ENCODE data around the gene RHCE.

Gene RHCE

DNA sequence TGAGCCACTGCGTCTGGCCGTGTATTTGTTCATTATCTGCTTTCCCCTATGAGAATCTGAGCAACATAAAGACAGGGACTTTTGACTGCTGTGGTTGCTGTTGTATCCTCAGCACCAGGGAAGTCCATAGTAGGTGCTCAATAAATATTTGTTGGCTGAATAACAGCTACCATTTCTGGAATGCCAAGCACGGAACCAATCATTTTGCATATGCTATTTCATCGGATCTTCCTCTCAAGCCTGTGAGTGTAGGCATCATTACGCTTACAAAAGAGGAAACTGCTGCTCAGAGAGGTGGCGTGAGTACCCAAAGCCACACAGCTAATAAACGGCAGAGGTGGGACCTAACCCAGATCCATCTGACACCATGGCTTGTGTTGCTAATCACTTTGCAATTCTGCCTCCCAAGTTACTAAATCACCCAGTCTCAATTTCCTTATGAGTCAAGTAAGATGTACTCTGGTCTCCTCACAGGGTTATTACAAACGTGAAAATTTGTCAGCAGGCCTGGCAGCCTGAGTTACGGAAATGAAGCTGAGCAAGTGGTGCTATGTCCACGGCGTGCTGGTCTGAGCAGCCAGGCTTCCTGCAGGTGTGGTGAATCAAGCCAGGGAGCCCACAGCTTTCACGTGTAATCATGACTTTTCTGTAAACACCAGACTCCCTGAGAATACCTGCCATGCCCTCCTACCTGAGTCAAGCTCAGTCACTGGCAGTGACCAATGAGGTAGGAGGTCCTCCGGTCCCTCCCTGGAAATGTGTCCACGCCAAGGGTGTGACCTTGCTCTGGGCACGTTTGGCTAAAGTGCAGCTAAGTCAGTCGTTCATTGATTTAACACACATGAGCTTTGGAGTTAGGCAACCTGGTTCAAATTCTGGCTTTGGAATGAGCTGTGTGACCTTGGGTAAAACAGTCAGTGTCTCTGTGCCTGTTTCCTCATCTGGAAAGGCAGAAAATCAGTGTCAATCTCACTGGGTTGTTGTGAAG lies 4.8 kb upstream of the RHCE start:
- no peak for TF ChIP-seq GATA2 (IDR thresholded peaks at IDR 0.05; ENCODE audit: low read depth, low read length)
- TF ChIP-seq GATA3 (IDR thresholded peaks at IDR 0.05; ENCODE audit: low read depth, low read length): no peak

DNA sequence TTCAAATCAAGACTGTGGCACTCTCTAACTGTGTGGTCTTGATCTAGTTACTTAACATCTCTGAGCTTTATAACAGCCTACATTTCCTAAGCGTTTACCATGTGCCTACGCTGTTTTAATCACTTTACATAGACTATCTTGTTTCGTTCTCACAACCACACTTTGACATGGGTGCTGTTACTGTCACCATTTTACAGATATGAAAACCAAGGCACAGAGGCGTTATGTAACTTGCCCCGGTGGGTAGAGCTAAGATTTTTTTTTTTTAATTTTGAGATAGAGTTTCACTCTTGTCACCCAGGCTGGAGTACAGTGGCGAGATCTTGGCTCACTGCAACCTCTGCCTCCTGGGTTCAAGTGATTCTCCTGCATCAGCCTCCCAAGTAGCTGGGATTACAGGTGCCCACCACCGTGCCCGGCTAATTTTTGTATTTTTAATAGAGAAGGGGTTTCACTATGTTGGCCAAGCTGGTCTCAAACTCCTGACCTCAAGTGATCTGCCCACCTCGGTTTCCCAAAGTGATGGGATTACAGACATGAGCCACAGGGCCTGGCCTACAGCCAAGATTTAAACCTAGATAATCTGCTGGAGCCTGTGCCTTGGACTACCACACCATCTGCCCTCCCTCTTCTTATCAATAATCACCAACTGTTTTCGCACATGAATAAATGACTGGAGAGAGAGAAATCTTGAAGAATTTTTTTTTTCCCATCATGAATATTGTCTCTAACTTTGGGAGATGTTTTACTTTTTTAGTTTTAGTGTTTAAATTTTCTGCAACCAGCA lies 10.8 kb downstream of the RHCE start:
- peak; percentile 38 for TF ChIP-seq GATA2 (IDR thresholded peaks at IDR 0.05; ENCODE audit: low read depth, low read length)

DNA sequence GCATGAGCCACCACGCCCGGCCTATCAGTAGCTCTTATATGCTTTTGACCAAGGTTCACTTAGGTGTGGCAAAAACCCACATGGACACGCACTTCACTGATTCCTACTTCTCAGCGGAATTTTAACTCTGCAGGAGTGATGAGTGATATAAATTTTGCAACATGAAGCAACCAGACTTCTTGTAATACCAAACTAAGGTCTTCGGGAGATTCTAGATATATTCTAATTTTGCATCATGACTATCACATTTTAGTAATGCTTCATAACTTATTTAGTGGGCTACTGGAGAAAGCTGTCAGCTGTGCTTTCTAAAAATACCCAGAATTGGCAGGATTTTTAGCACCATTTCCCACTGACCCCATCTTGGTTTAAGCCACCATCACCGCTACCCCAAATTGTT lies 27.8 kb downstream of the RHCE start:
- TF ChIP-seq GATA2 (IDR thresholded peaks at IDR 0.05; ENCODE audit: low read depth, low read length): no peak
- TF ChIP-seq GATA3 (IDR thresholded peaks at IDR 0.05; ENCODE audit: low read depth, low read length): no peak

DNA sequence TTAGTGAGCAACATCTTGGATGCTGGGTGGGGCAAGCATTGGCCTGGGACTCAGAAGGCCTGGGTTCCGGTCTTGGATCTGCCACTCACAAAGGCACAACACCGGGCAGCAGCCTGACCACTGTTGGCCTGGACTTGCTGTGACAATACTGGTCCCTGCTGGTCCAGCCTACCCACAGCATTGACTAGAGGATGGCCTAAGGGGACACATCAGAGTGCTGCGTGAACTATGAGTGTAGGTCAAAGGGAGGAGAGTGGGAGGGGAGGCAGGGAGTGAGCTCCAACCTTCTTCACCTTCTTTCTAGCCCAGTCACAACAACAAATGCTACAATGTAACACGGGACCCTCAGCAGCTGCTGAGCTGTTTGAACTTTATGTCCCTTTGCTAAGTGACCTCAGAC lies 51.4 kb downstream of the RHCE start:
- TF ChIP-seq GATA2 (IDR thresholded peaks at IDR 0.05; ENCODE audit: low read depth, low read length) (no peak), GATA3 (IDR thresholded peaks at IDR 0.05; ENCODE audit: low read depth, low read length) (no peak)

DNA sequence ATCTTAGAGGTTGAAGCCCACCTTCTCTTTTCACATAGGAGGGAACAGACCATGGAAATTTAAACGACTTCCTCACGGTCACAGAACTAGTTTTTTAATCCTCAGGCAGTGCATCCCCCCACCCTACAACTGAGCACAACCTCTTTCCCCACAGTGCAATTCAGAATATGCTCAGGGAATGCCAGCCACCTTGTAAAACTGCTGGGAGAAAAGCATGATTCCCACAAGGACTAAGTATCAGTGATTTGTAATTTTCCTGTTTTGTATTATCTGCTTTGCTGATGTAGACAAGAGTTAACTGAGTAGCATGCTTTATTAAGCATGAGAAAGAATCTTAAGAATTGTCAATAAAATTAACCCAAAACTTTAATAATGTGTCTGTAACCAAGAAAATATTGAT lies 58.7 kb downstream of the RHCE start:
- TF ChIP-seq GATA3 (IDR thresholded peaks at IDR 0.05; ENCODE audit: low read depth, low read length): no peak
- no peak for TF ChIP-seq GATA2 (IDR thresholded peaks at IDR 0.05; ENCODE audit: low read depth, low read length)

DNA sequence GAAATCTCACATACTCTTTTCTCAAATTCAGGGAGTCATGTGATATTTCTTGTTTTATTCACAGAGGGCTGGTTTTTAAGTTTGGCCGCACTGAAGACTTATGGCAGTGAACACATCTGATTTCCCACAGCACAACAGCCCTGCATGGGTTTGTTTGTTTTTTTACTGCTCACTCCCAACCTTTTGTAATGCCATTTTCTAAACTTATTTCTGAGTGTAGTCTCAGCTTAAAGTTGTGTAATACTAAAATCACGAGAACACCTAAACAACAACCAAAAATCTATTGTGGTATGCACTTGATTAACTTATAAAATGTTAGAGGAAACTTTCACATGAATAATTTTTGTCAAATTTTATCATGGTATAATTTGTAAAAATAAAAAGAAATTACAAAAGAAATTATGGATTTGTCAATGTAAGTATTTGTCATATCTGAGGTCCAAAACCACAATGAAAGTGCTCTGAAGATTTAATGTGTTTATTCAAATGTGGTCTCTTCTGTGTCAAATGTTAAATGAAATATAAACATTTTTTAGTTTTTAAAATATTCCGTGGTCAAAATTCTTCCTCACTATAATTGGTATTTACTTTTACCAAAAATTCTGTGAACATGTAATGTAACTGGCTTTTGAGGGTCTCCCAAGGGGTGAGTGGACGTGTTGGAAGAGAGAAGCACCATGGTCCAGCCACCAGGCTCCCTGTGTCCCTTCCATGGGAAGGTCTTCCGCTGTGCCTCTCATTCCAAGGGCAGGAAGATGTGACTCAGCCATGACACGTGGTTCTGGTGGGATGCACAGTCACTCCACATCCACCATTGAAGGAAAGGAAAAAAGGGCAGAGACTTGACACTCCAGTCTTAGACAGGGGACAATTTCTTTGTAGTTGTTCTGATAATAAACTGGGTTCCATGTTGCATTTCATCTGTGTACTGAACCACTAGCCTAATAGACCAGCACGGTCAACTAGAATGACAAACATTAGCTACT lies 59.7 kb downstream of the RHCE start:
- TF ChIP-seq GATA3 (IDR thresholded peaks at IDR 0.05; ENCODE audit: low read depth, low read length) (no peak), GATA2 (IDR thresholded peaks at IDR 0.05; ENCODE audit: low read depth, low read length) (no peak)

DNA sequence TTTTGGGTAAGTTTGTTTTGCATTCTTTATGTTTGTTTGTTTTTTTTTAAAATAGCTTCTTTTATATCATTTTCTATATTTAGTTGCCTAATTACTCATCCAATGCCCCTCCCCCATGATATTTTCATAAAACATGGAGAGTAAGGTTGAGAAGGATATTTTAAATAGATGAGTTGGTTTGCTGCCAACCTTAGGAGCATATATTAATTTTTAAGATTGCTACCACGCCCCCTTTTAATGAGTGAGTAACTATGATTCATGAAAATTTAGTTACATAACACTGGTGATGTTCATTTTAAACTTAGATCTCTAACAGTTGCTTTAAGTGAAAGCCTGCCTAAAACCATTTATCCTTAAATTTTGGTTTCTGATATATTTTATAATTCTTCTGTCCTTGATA lies 63.8 kb downstream of the RHCE start:
- TF ChIP-seq GATA2 (IDR thresholded peaks at IDR 0.05; ENCODE audit: low read depth, low read length) (no peak), GATA3 (IDR thresholded peaks at IDR 0.05; ENCODE audit: low read depth, low read length) (no peak)

DNA sequence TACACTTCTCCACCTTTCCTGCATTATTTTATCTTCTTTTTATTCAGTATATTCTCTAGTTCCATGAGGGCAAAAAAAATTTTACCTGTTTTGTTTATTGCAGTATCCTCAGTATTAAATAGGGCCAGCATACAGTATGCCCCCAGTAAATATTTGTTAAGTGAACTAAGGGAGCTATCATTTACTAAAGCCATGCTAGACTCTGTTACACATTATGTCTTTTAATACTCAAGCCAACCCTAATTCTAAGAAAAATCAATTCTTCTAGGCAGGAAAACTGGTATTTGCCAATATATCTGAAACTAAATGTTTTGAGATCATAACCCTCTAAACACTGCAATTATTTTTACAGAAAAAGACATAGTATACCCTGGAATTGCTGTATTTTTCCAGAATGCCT lies 64.2 kb downstream of the RHCE start:
- TF ChIP-seq GATA3 (IDR thresholded peaks at IDR 0.05; ENCODE audit: low read depth, low read length) (no peak), GATA2 (IDR thresholded peaks at IDR 0.05; ENCODE audit: low read depth, low read length) (no peak)

DNA sequence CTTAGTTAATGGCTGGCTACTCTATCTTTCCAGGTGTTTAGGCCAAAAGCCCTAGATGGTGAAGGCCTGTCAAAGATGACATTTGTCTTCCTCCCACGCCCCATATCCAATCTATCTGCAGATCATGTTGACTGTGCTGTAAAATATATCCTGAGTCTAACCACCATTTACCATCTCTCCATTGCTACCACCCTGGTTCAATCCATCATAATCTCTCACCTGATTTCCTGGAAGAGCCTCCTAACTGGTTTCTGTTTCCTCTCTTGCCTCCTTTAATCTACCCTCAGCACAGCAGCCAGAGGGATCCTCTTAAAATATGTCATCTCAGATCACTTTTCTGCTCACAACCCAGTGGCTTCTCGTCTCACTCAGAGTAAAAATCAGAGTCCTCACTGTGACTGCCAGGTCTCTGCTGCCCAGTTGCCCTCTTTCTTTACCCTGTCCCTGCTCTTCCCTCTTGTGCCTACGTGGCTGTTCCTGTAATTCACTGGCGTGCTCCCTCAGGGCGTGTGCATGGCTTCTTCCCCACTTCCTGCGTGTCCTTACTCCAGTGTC lies 64.7 kb downstream of the RHCE start:
- TF ChIP-seq GATA2 (IDR thresholded peaks at IDR 0.05; ENCODE audit: low read depth, low read length): no peak
- no peak for TF ChIP-seq GATA3 (IDR thresholded peaks at IDR 0.05; ENCODE audit: low read depth, low read length)

DNA sequence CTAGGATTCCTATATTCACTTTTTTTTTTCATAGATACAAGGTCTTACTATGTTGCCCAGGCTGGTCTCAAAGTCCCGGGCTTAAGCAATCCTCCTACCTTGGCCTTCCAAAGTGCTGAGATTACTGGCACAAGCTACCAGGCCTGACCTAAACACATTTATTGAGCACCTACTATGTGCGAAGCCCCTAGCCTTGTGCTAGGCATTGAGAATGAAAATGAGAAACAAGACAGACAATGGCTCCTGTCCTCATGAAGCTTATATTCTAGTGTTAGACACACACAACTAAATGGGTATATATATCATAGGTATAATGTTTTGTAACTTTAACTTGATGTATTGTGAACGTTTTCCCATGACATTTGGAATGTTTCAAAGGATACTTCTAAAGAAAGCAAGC lies 71.0 kb downstream of the RHCE start:
- TF ChIP-seq GATA3 (IDR thresholded peaks at IDR 0.05; ENCODE audit: low read depth, low read length) (no peak), GATA2 (IDR thresholded peaks at IDR 0.05; ENCODE audit: low read depth, low read length) (no peak)

DNA sequence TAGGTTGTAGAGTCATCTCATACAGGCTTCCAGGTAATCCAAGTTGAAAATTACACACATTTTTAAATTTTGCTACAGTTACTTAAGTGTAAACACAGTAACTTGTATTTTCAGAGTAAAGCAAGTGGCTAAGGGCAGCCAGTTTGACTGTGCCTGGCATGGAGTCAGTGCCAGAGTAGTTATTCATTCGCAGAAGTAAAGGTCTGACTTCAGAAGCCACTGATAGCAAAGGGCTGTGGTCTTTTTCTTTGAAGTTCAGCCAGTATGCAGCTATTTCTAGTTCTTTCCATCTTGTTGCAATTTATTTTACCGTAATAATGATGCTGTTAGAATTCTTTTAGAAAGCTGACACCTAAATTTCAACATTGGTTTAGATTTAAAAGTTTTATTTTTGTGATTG lies 73.1 kb downstream of the RHCE start:
- TF ChIP-seq GATA3 (IDR thresholded peaks at IDR 0.05; ENCODE audit: low read depth, low read length) (no peak), GATA2 (IDR thresholded peaks at IDR 0.05; ENCODE audit: low read depth, low read length) (no peak)

DNA sequence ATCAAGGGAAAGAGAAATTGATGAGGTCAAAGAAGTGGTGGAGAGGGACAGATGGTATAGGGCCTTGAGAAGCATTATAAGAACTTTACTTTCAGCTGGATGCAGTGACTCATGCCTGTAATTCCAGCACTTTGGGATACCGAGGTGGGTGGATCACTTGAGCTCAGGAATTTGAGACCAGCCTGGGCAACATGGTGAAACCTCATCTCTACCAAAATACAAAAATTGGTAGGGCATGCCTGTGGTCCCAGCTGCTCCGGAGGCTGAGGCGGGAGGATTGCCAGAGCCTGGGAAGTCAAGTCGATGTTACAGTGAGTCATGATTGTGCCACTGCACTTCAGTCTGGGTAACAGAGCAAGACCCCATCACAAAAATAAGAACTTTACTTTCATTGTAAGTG lies 76.8 kb downstream of the RHCE start:
- TF ChIP-seq GATA2 (IDR thresholded peaks at IDR 0.05; ENCODE audit: low read depth, low read length): no peak
- TF ChIP-seq GATA3 (IDR thresholded peaks at IDR 0.05; ENCODE audit: low read depth, low read length): no peak

DNA sequence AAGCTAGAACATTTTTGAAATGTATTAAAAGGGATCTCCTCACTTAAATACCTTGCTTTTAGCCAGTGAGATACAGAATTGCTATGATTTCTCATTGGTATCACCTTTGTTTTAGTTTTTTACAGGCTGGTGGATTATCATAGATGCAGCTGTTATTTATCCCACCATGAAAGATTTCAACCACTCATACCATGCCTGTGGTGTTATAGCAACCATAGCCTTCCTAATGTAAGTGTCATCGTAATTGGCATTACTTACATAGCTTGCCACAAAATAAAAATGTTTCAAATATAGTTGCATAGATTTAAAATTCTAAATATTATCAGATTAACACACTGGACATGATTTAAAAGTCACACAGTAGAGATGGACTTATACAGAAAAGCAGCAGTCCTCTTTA lies 77.8 kb downstream of the RHCE start:
- TF ChIP-seq GATA3 (IDR thresholded peaks at IDR 0.05; ENCODE audit: low read depth, low read length): no peak
- no peak for TF ChIP-seq GATA2 (IDR thresholded peaks at IDR 0.05; ENCODE audit: low read depth, low read length)
